NCI-H774 (cell line): Measurements from ENCODE around the gene APOBEC3G.
"Not testable (repeated sequence)": the region's sequence is repeated elsewhere in the genome, so short reads cannot be mapped to it uniquely, and the experiment has no call there.

Source experiments
- DNase-seq: peaks from one replicate; lab custom pipeline; 2025; lab: John Stamatoyannopoulos, UW

APOBEC3G gene

GRCh38 chr22:39068033-39068785 lies 8.9 kb upstream of the APOBEC3G start:
- no peak for DNase-seq

DNA sequence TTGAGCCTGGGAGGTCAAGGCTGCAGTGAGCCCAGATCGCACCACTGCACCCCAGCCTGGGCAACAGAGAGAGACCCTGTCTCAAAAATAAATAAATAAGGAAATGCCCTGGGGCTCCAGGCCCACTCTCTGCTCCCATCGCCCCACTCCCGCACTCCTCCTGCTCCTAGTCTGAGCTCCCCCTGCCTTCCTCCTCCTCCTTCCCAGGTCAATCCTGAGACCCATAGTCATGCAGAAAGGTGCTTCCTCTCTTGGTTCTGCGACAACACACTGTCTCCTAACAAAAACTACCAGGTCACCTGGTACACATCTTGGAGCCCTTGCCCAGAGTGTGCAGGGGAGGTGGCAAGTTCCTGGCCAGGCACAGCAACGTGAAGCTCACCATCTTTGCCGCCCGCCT lies 6.9 kb upstream of the APOBEC3G start:
- DNase-seq: no peak

DNA sequence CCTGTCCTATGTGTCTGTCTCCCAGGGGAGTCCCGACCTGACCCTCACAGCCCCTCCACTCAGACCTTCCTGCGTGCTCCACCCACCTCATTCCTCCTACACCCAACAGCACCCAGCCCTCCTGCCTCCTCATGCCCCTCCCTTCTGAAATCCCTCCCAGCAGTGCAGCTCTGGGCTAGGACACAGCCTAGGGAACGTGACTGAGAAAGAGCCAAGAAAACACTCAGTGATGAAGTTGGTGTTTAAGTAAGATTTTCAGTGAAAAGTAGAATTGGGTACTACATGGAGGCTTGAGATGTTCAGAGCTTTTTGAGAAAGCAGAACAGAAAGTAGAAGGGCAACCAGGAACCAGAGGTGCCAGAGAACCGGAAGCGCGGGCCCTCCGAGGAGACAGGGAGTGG lies 4.5 kb upstream of the APOBEC3G start:
- DNase-seq: not testable (repeated sequence)

- no peak for DNase-seq
Measured at GRCh38 chr22:39073981-39074380, 3.1 kb upstream of the APOBEC3G start.

DNA sequence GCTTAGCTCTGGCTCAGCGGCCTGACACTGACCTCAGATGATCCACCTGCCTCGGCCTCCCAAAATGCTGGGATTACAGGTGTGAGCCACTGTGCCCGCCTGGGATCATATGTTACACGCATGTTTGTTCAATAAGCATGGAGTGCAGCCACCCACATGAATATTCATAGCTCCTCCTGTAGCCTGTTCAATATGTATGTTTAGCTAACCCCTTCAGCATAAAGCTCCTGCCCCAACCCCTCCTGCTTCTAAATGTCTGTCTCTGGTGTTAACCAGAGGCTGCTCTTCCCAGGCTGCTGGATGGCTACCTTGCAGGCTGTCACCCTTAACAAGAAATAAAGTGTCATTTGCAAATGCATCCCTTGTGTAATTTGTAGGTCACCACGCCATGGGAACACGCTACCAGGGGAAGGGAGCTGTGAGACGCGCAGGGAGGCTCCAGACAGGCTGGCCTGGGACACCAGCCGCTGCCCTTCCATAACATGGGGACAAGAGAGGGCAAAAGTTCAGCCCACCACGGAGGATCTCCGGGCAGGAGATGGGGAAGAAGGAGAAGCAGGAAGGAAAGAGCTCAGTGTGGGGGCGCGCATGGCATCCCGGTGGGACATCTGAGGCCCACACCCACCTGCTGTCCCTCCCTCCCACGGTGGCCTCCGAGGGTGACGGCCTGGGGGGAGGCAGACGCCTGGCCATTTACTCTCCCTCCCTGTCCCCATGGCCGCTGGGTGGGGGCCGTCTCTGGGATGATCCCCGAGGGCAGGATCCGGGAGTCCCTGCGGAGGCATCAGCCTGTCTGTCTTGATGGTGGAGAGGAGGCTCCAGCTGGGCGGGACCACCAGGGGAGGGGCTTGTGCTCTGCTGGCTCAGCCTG lies 685 bp upstream of the APOBEC3G start:
- DNase-seq: not testable (repeated sequence)

- DNase-seq: not testable (repeated sequence)
Measured at GRCh38 chr22:39077912-39078311, 837 bp downstream of the APOBEC3G start.

GRCh38 chr22:39078329-39078728 lies 1.3 kb downstream of the APOBEC3G start:
- DNase-seq: no peak

GRCh38 chr22:39079054-39079637 lies 2.1 kb downstream of the APOBEC3G start:
- DNase-seq: not testable (repeated sequence)

- no peak for DNase-seq
Measured at GRCh38 chr22:39080052-39080762, 3.1 kb downstream of the APOBEC3G start.

DNA sequence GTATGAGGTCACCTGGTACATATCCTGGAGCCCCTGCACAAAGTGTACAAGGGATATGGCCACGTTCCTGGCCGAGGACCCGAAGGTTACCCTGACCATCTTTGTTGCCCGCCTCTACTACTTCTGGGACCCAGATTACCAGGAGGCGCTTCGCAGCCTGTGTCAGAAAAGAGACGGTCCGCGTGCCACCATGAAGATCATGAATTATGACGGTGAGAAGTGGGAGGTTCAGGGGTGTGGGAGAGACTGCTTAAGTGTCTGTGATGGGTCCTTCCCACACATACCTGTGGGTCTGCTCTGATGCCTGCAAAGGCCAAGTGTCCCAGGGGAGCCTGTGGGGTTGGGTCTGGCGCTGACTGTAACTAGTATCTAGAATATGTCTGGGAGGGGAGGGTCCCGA lies 3.9 kb downstream of the APOBEC3G start:
- DNase-seq: no peak

DNA sequence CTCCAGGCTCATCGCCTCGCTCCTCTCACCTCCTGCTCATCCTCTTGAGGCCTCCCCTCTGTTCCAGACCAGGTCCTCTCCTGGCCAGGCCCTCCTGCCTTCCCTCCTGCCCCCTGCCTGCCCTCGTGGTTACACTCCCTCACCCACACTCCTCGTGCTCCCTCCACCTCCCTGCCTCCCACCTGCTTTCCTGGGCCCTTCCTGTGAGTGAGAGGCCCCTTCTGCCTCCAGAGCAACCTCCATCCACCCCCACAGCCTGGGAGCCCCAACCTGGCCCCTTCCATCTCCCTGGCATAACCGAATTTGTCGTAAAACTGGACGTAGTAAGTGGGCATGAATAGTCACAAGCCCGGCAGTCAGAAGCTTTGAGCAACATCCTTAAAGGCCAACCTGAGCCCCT lies 4.5 kb downstream of the APOBEC3G start:
- DNase-seq: no peak

GRCh38 chr22:39083212-39084165 lies 6.4 kb downstream of the APOBEC3G start:
- no peak for DNase-seq

DNA sequence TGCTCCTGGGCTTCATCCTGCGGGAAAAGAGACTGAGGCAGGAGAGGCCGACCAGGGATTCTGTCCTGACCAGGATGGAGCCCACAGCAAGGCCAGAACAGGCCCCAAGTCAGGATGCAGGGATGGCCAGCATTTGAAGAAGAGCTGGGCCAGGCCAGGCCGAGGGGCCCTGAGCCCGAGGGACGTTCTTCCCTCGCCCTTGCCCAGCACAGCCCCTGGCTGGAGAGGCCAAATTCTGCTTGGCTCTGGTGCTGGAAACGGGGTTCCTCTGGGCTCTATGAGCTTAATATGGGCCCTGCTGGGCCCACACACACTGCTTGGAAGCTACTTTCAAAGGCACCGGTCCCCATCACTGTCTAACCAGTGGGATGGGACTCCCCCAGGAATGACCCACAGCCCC lies 7.6 kb downstream of the APOBEC3G start:
- no peak for DNase-seq

- DNase-seq: no peak
Measured at GRCh38 chr22:39087098-39087497, 10.0 kb downstream of the APOBEC3G start.

GRCh38 chr22:39087881-39088684 lies 11.0 kb downstream of the APOBEC3G start:
- DNase-seq: peak; percentile 2

DNA sequence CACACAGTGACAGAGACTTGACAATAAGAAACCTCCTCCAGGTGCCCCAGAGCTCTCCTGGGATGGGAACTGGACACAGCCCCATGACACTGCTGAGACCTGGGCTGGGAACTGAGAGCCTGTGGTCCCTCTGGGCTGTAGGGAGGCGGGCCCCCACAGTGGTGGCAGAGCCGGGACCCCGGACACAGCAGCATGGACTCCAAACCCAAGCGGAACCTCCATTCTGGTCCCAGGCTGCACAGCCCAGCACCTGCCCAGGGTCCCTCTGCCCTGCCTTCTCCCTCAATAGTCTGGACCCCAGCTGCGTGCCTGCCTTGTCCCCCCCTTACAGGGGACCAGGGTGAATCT lies 11.6 kb downstream of the APOBEC3G start:
- no peak for DNase-seq

DNA sequence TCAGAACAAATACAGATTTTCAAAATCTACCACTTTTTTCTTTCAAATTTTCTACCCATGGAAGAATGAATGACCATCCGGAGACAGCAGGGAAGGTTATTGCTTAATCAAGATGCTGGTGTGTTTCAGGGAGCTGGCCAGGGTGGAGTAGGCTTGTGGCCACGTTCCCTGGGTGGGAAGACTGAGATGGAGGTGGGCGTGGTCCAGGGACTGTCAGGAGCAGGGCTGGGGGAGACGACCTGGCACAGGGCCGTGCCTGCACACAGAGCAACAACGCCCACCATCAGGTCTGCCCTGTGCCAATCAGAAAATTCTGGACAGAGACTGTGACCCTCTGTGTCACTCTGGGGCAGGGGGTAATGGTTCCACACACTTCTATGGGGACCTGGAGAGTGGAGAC lies 12.9 kb downstream of the APOBEC3G start:
- DNase-seq: no peak

- DNase-seq: no peak
Measured at GRCh38 chr22:39090426-39091064, 13.5 kb downstream of the APOBEC3G start.

GRCh38 chr22:39091126-39092081 lies 14.3 kb downstream of the APOBEC3G start:
- DNase-seq: no peak
